T-helper 2 cell treated with Interferon-gamma antibody and Interleukin-4, amounts not matched to agents 100 ng/mL and 5 ng/mL, for 36 hours (primary cell): Measurements from ENCODE around the gene WDR59. TPM values are rescaled to one million over a fixed set of nuclear protein-coding genes. Genes with fewer than 3 reads are reported as not detected.

Source experiments
- intact Hi-C: fragments of 100-400 bp; cut with micrococcal nuclease; formaldehyde crosslinking; loops from one replicate; pipeline ENCODE4 v1.15.1; 2023
- total RNA-seq: library from RNA; stranded (reverse); gene quantifications from 2 replicates; pipeline ENCODE4 v1.2.3, GENCODE V29; 2022

WDR59 gene
- total RNA-seq, 1 donor from 2014 or later, result 65.8 TPM

GRCh38 chr16:75013123-75013522 lies 28.2 kb upstream of the WDR59 start:
- intact Hi-C loops, result loop anchor here (5.0 kb wide), 1 partner anchor 49 kb away; no protein-coding TSS in a partner anchor

- intact Hi-C loops, result loop anchor here (5.0 kb wide), 1 partner anchor 50 kb away; no protein-coding TSS in a partner anchor
These were observed 27.6 kb upstream of the WDR59 start for GRCh38 chr16:75012380-75013081.

- intact Hi-C loops, result loop anchor here (5.0 kb wide), 1 partner anchor 51 kb away; no protein-coding TSS in a partner anchor
These were observed 26.8 kb upstream of the WDR59 start for GRCh38 chr16:75011634-75012307.

- intact Hi-C loops, result loop anchor here (5.0 kb wide), 1 partner anchor 52 kb away; no protein-coding TSS in a partner anchor
These were observed 25.5 kb upstream of the WDR59 start for GRCh38 chr16:75010427-75010826.

GRCh38 chr16:75007443-75007842 lies 22.5 kb upstream of the WDR59 start:
- intact Hi-C loops, result no loop called here

GRCh38 chr16:75005697-75006096 lies 20.8 kb upstream of the WDR59 start:
- intact Hi-C loops, result no loop called here

GRCh38 chr16:75004460-75004859 lies 19.5 kb upstream of the WDR59 start:
- intact Hi-C loops, result no loop called here

- intact Hi-C loops, result no loop called here
These were observed 19.0 kb upstream of the WDR59 start for GRCh38 chr16:75003931-75004330.

GRCh38 chr16:75002474-75002873 lies 17.6 kb upstream of the WDR59 start:
- intact Hi-C loops, result no loop called here

GRCh38 chr16:75000481-75001081 lies 15.7 kb upstream of the WDR59 start:
- intact Hi-C loops, result loop anchor here (1.0 kb wide), 1 partner anchor 75 kb away; no protein-coding TSS in a partner anchor

- intact Hi-C loops, result loop anchor here (1.0 kb wide), 1 partner anchor 75 kb away; no protein-coding TSS in a partner anchor
These were observed 14.9 kb upstream of the WDR59 start for GRCh38 chr16:74999609-75000480.

- intact Hi-C loops, result no loop called here
These were observed 14.3 kb upstream of the WDR59 start for GRCh38 chr16:74999219-74999608.

GRCh38 chr16:74998481-74999218 lies 13.7 kb upstream of the WDR59 start, which contains the start of gene ZNRF1:
Gene ZNRF1 (plus strand): TSS chr16:74999024. CDS start chr16:74999672, 648 bp downstream.
- intact Hi-C loops, result loop anchor here (1.0 kb wide), 3 partner anchors 13 to 150 kb away; partner anchors contain the start of genes WDR59 and ZFP1

GRCh38 chr16:74997042-74997491 lies 12.1 kb upstream of the WDR59 start:
- intact Hi-C loops, result no loop called here

- intact Hi-C loops, result no loop called here
These were observed 11.1 kb upstream of the WDR59 start for GRCh38 chr16:74995986-74996385.

- intact Hi-C loops, result no loop called here
These were observed 6.9 kb upstream of the WDR59 start for GRCh38 chr16:74991593-74992403.

GRCh38 chr16:74991268-74991592 lies 6.3 kb upstream of the WDR59 start:
- intact Hi-C loops, result no loop called here

- intact Hi-C loops, result no loop called here
These were observed 5.9 kb upstream of the WDR59 start for GRCh38 chr16:74990832-74991231.

- intact Hi-C loops, result loop anchor here (10.0 kb wide), 2 partner anchors 285 to 655 kb away; partner anchors contain the start of genes KARS1, MLKL and TERF2IP
These were observed 4.9 kb upstream of the WDR59 start for GRCh38 chr16:74989864-74990263.
